Measurements from ENCODE around the gene BRPF1. TPM values are rescaled to one million over a fixed set of nuclear protein-coding genes. Genes with fewer than 3 reads are reported as not detected.

Gene BRPF1
- polyA plus RNA-seq, 1 donor from 2014 or later = 14.9 TPM

GRCh38 chr3:9757427-9757826 lies 25.9 kb downstream of the BRPF1 start:
- Histone ChIP-seq H2AFZ (ENCODE audit: low read depth, low read length) (no peak overlapping the region), H3K9me3 (ENCODE audit: low read length) (no peaks in the 10 kb centered on the region), H3K4me2 (ENCODE audit: low read length) (no peak overlapping the region), H3K27me3 (ENCODE audit: insufficient read depth, low read depth, low read length) (no peaks in the 10 kb centered on the region), H3K4me3 (ENCODE audit: low read length) (no peak overlapping the region), H3K36me3 (ENCODE audit: insufficient read depth, low read length) (no peaks in the 10 kb centered on the region), H3K79me2 (replicated peaks; ENCODE audit: insufficient read depth, low read length) (no peaks in the 10 kb centered on the region), H3K9ac (ENCODE audit: low read length) (no peak overlapping the region), H3K27ac (ENCODE audit: low read length) (no peak overlapping the region), H4K20me1 (ENCODE audit: insufficient read depth) (no peaks in the 10 kb centered on the region), H3K9me2 (ENCODE audit: insufficient read depth, low read length) (no peaks in the 10 kb centered on the region), H3F3A (ENCODE audit: insufficient read depth, low read length, poor library complexity, severe bottlenecking) (no peaks in the 10 kb centered on the region)
- TF ChIP-seq SMC3 (conservative IDR thresholded peaks at IDR 0.05; ENCODE audit: poor library complexity) = no peak
- no peak for TF ChIP-seq EP300 (conservative IDR thresholded peaks at IDR 0.05; ENCODE audit: poor library complexity, severe bottlenecking)
- TF ChIP-seq MXI1 (conservative IDR thresholded peaks at IDR 0.05; ENCODE audit: poor library complexity, severe bottlenecking) = no peak
- no peak for TF ChIP-seq REST (IDR thresholded peaks at IDR 0.05; ENCODE audit: borderline replicate concordance)
- TF ChIP-seq POLR2AphosphoS5 (IDR thresholded peaks at IDR 0.05) = no peak
- no peak for TF ChIP-seq CTCF (IDR thresholded peaks at IDR 0.05; ENCODE audit: poor library complexity, severe bottlenecking)
- TF ChIP-seq RAD21 (conservative IDR thresholded peaks at IDR 0.05) = no peak
- no peak for TF ChIP-seq EZH2 (IDR thresholded peaks at IDR 0.05; ENCODE audit: borderline replicate concordance, insufficient read depth, low read length, poor library complexity, severe bottlenecking)
- no peak for TF ChIP-seq TAF1 (IDR thresholded peaks at IDR 0.05; ENCODE audit: low read depth)

- TF ChIP-seq CTCF (IDR thresholded peaks at IDR 0.05; ENCODE audit: poor library complexity, severe bottlenecking) (no peak), POLR2AphosphoS5 (IDR thresholded peaks at IDR 0.05) (no peak), RAD21 (conservative IDR thresholded peaks at IDR 0.05) (no peak)
- no peaks in the 10 kb centered on the region for H3K79me2 ChIP-seq (replicated peaks; ENCODE audit: insufficient read depth, low read length)
These were observed 29.4 kb downstream of the BRPF1 start for GRCh38 chr3:9760779-9761505.

More at GRCh38 chr3:9760779-9761505, 29.4 kb downstream of the BRPF1 start:
- H3K27me3 ChIP-seq (ENCODE audit: insufficient read depth, low read depth, low read length) = no peaks in the 10 kb centered on the region
- H3K27ac ChIP-seq (ENCODE audit: low read length) = no peak overlapping the region
- no peak overlapping the region for H3K4me3 ChIP-seq (ENCODE audit: low read length)
- H2AFZ ChIP-seq (ENCODE audit: low read depth, low read length) = no peak overlapping the region
- no peaks in the 10 kb centered on the region for H3K9me3 ChIP-seq (ENCODE audit: low read length)
- H3K36me3 ChIP-seq (ENCODE audit: insufficient read depth, low read length) = no peaks in the 10 kb centered on the region
- H3K9ac ChIP-seq (ENCODE audit: low read length) = no peak overlapping the region
- no peaks in the 10 kb centered on the region for H3K9me2 ChIP-seq (ENCODE audit: insufficient read depth, low read length)
- no peaks in the 10 kb centered on the region for H4K20me1 ChIP-seq (ENCODE audit: insufficient read depth)
- no peaks in the 10 kb centered on the region for H3F3A ChIP-seq (ENCODE audit: insufficient read depth, low read length, poor library complexity, severe bottlenecking)
- H3K4me2 ChIP-seq (ENCODE audit: low read length) = no peak overlapping the region
